Stimulated activated CD4-positive, alpha-beta T cell treated with anti-CD3 and anti-CD28 coated beads, TNF-alpha, amount 100 ng/mL, for 24 hours (primary cell): ENCODE results near the gene CLCA1.

Experiments used
- DNase-seq, 3 experiments: peaks; one replicate each; pipeline ENCODE4 v3.0.0-alpha.2; 2020; ENCODE audit warnings: low read depth in 3 of 3

Gene CLCA1

GRCh38 chr1:86502721-86503405, 34.1 kb downstream of the CLCA1 start:
- DNase-seq: no peak

DNA sequence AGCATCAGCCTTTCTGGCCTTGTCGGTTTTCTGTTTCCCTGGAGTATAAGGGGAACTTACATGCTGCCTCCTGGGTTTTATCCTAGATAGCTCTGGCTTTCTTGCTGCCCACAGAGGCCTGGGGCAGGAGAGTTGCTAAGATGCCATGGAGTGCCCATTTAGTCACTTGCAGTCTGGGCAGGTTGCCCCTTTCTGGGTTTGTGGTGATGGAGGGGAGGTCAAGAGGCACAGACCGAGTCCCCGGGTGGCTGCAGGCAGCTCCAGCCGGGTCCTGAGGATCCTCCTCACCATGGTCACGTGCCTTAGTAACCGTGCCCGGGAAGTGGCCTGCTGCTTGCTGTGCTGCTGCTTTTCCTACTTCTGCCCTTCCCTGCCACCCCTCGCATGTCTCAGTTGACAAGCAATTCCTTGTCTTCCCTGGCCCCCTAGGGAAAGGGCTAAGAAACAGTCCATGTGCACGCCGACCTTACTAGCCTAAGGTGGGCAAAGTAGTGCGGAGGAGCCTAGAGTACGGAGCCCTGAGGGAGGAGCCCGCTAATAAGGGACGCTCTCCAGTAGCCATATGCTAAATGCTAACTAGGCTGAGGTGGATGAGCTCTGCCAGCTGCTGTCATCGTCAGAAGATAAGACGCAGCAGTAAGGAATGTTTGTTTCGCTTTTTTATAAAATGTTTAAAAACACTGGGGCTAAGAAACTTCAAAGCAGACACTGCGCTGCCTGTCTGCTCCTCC, 34.8 kb downstream of the CLCA1 start:
- no peak for DNase-seq

GRCh38 chr1:86504137-86504479, 35.4 kb downstream of the CLCA1 start:
- DNase-seq: no peak

GRCh38 chr1:86504895-86505563, 36.3 kb downstream of the CLCA1 start:
- DNase-seq: no peak

GRCh38 chr1:86505564-86505902, 36.8 kb downstream of the CLCA1 start:
- no peak for DNase-seq

- DNase-seq: no peak
Measured at GRCh38 chr1:86507935-86508582, 39.3 kb downstream of the CLCA1 start.

DNA sequence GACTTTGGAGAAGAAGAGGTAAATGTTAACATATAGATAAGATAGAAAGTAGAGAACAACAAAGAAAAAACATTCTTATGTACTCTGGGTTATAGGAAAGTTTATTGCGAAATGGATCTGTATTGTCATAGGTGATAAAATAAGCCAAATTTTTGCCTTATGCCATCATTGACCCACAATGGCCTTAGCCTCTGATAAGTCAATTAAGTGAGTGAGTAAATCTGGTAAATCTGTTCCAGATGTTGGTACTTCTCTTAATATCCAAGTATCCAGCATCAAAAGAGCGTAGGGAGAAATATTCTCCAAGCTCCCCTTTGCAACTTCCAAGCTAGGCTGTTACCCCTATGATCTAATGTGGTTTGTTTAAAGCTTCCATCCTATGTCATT, 39.8 kb downstream of the CLCA1 start:
- no peak for DNase-seq

DNA sequence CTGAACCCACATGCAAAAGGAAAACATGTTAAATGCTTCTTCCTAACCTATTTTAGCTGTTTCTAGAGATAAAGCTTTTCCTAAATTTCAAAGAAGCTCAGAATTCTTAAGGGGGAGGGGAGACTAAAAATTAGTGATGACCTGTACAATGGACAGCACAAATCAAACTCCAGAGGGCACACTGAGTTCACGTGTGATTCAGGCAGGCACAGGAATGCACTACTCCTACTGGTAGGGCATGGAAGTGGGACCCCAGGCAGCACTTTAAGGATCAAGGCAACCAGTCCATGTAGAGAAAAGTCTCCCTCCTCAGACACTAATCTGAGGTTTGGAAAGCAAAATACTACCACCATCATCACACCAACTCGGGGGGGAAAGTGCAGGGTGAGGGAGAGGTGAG, 46.9 kb downstream of the CLCA1 start:
- no peak for DNase-seq

- no peak for DNase-seq
Measured at GRCh38 chr1:86516335-86516734, 47.6 kb downstream of the CLCA1 start.

DNA sequence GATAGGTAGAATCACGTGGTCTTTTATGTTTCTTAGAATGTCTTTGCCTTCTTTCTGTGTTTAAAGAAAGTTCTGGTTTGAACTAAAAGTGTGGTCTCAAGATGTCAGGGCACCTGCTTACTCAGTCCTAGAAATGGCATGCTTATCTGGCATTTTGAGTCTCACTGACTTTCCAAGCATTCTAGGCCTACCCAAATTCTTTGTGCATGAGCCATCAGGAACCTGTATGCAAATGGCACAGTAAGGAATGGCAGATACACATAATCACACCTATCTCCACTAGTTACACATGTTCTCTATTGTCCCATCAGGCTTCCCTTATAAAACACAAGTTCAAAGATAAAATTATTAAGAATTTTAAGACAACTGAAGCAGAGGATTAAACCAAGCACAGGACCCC, 48.6 kb downstream of the CLCA1 start:
- no peak for DNase-seq

- DNase-seq: no peak
Measured at GRCh38 chr1:86520789-86521521, 52.2 kb downstream of the CLCA1 start.

DNA sequence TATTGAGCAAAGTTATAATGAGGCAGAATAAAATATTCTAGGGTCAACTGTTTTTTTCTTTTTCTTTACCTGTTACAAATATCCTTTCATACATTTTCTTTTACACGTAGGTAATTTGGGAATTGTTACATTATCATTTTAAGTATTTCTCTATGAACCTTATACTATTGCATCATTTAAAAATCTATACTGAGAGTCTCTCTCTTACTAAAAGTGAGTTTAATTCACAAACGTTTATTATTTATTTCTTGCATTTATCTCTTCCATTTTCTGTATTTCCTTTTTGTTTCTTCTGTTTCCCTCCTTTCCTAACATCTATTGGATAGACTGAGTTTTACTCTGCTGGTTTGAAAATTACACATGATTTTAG, 52.8 kb downstream of the CLCA1 start:
- no peak for DNase-seq

GRCh38 chr1:86522240-86522639, 53.5 kb downstream of the CLCA1 start:
- DNase-seq: no peak

DNA sequence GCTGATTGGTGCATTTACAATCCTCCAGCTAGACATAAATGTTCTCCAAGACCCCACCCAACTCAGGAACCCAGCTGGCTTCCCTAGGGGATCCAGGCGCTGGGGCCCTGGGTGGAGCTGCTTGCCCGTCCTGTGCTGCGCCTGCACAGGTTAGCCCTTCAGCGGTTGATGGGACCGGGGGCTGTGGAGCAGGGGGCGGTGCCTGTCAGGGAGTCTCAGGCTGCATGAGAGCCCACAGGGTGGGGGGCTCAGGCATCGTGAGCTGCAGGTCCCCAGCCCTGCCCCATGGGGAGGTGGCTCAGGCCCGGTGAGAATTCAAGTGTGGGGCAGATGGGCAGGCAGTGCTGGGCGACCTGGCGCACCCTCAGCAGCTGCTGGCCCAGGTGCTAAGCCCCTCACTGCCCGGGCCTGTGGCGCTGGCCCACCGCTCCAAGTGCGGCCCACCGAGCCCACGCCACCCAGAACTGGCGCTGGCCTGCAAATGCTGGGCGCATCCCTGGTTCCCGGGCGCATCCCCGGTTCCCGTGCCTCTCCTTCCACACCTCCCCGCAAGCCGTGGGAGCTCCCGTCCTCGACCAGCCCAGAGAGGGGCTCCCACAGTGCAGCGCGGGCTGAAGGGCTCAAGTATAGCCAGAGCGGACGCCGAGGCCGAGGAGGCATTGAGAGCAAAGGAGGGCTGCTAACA, 55.1 kb downstream of the CLCA1 start:
- no peak for DNase-seq

DNA sequence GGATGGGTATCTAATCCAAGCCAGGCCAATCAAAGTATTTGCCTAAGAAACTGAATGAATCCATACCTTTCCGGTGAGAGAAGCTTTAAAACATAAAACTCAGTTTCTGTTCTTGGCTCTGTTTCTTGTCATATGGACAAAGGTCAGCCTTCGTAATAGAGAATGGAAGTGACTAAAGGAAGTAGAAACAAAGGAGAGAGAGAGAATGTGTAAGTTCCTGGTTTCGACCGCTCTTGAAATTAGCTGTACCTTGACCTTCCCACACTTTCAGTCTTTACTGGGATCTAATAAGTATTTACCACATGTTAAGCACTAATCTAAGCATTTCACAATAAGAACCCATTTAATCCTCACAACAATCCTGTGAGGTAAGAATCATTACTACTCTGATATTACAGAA, 58.6 kb downstream of the CLCA1 start:
- no peak for DNase-seq

DNA sequence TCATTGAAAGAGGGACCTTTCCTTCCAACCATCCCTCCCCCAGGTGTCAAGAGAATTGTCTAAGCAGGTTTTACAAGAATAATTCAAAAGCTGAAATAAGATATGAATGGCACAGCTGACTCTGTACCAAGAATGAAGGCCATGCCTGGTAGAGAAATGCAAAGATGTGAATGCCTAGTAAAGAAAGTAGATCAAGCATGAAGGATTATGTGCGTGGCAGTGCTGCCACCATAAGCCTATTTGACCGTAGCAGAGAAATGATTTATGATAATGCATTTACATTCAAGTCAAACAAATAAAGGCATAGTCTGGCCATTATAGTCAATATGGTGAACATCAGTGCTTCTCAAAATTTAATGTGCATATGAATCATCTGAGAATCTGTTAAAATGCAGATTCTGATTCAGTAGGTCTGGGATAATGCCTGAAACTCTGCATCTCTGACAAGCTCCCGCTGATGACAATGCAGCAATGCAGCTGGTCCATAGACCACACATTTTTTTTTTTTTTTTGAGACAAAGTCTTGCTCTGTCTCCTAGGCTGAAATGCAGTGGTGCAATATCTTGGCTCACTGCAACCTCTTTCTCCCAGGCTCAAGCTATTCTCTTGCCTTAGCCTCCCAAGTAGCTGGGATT, 61.6 kb downstream of the CLCA1 start:
- no peak for DNase-seq

GRCh38 chr1:86537928-86538695, 69.4 kb downstream of the CLCA1 start:
- DNase-seq: no peak

GRCh38 chr1:86538775-86539174, 70.0 kb downstream of the CLCA1 start:
- DNase-seq: no peak

GRCh38 chr1:86541859-86542258, 73.1 kb downstream of the CLCA1 start:
- no peak for DNase-seq

DNA sequence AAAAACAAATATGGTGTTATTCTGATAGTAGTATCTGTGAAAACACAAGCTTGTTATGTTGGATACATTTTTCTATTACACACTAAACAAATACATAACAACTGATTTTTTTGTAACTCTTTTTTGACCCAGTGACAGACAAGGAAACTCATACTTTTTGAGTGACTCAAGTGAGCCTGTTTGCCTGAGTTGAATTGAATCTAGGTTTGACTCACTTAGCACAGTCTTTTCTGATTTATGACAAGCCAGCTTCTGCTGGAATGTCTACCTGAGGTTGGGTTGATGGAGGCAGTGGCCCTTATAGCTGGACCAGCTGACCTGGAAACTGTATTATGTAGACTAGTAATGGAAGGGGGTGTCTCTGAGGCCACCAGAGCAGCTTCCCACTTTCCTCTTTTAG, 73.9 kb downstream of the CLCA1 start:
- DNase-seq: no peak
